ENCODE data around the gene MED10.

DNA sequence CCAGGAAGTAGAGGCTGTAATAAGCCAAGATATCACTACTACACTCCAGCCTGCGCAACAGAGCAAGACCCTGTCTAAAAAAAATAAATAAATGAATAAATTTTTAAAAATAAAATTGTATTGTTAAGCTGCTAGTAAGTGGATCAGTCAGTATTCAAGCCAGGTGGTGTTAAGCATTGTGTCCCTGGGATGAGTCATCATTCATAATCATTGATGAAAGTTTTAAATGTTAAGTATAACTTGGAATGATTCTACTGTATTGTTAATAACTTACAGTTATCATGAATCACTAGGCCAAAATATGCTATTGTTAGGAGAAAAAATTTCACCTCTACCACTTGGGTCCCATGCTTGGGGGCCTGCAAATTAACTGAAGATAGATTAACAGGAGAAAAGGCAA lies 38.2 kb downstream of the MED10 start:
- no peak for TF ChIP-seq POLR2A (IDR thresholded peaks at IDR 0.05)
- TF ChIP-seq, protein P1, sequence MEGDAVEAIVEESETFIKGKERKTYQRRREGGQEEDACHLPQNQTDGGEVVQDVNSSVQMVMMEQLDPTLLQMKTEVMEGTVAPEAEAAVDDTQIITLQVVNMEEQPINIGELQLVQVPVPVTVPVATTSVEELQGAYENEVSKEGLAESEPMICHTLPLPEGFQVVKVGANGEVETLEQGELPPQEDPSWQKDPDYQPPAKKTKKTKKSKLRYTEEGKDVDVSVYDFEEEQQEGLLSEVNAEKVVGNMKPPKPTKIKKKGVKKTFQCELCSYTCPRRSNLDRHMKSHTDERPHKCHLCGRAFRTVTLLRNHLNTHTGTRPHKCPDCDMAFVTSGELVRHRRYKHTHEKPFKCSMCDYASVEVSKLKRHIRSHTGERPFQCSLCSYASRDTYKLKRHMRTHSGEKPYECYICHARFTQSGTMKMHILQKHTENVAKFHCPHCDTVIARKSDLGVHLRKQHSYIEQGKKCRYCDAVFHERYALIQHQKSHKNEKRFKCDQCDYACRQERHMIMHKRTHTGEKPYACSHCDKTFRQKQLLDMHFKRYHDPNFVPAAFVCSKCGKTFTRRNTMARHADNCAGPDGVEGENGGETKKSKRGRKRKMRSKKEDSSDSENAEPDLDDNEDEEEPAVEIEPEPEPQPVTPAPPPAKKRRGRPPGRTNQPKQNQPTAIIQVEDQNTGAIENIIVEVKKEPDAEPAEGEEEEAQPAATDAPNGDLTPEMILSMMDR (IDR thresholded peaks at IDR 0.05) = no peak
